Uterus (tissue), 2 donors: ENCODE data around the gene SLFN5.

Experiments used
- POLR2A ChIP-seq, 2 donors: fragments of 450-650 bp; IDR thresholded peaks; one replicate each; pipeline ENCODE4 v1.6.1; 2016; ENCODE audit warnings: antibody characterized with exemption in 2 of 2, mild to moderate bottlenecking in 1 of 2, moderate library complexity in 1 of 2
- TF ChIP-seq, protein P1 (sequence below), 4 experiments: fragments of 200-600 bp in 2 of 4; fragments of 450-650 bp in 2 of 4; sonication (generic) in 2 of 4; IDR thresholded peaks; one replicate each; pipeline ENCODE4 v1.5.1; 2016 to 2019; ENCODE audit warnings: antibody characterized with exemption in 4 of 4, mild to moderate bottlenecking in 2 of 4, moderate library complexity in 1 of 4

DNA sequence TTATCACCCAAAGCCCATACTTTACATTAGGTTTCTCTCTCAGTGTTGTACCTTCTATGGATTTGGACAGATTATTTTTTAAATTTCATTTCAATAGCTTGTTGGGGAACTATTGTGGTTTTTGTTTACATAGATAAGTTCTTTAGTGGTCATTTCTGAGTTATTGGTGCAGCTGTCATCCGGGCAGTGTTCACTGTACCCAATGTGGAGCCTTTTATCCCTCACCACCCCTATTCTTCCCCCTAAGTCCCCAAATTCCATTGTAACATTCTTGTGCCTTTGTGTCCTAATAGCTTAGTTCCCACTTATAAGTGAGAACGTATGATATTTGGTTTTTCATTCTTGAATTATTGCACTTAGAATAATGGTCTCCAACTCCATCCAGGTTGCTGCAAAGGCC, 73.1 kb downstream of the SLFN5 start:
- TF ChIP-seq, protein P1, sequence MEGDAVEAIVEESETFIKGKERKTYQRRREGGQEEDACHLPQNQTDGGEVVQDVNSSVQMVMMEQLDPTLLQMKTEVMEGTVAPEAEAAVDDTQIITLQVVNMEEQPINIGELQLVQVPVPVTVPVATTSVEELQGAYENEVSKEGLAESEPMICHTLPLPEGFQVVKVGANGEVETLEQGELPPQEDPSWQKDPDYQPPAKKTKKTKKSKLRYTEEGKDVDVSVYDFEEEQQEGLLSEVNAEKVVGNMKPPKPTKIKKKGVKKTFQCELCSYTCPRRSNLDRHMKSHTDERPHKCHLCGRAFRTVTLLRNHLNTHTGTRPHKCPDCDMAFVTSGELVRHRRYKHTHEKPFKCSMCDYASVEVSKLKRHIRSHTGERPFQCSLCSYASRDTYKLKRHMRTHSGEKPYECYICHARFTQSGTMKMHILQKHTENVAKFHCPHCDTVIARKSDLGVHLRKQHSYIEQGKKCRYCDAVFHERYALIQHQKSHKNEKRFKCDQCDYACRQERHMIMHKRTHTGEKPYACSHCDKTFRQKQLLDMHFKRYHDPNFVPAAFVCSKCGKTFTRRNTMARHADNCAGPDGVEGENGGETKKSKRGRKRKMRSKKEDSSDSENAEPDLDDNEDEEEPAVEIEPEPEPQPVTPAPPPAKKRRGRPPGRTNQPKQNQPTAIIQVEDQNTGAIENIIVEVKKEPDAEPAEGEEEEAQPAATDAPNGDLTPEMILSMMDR (IDR thresholded peaks at IDR 0.05): no peak
- TF ChIP-seq POLR2A (IDR thresholded peaks at IDR 0.05): no peak
